Stimulated activated CD4-positive, alpha-beta T cell treated with anti-CD3 and anti-CD28 coated beads, Interleukin-15, amount 100 ng/mL, for 1 hour (primary cell): Measurements from ENCODE around the gene POLR3F.
"Not testable (repeated sequence)": the region's sequence is repeated elsewhere in the genome, so short reads cannot be mapped to it uniquely, and the experiment has no call there.

ENCODE experiments used
- DNase-seq, 2 donors: peaks; one replicate each; pipeline ENCODE4 v3.0.0-alpha.2; 2020; ENCODE audit warnings: low read depth in 1 of 2, low spot score in 1 of 2

Gene POLR3F

GRCh38 chr20:18466894-18467730 lies at the start of gene POLR3F, which contains the start of gene DZANK1:
TSS of gene POLR3F (plus strand) at chr20:18467390. CDS start at chr20:18467507, 117 bp downstream.
TSS of gene DZANK1 (minus strand) at chr20:18467030. CDS start at chr20:18465358, 1,672 bp downstream.
- peak; percentile 84 to 88 for DNase-seq

GRCh38 chr20:18421608-18422007 lies 45.6 kb upstream of the POLR3F start:
- no peak for DNase-seq

- DNase-seq: no peak
Observed at GRCh38 chr20:18427214-18427613, 40.0 kb upstream of the POLR3F start.

- DNase-seq: no peak
Observed at GRCh38 chr20:18428490-18429173, 38.6 kb upstream of the POLR3F start.

- no peak for DNase-seq
Observed at GRCh38 chr20:18430172-18430826, 36.9 kb upstream of the POLR3F start.

GRCh38 chr20:18431206-18431605 lies 36.0 kb upstream of the POLR3F start:
- DNase-seq: no peak

GRCh38 chr20:18436847-18437246 lies 30.3 kb upstream of the POLR3F start:
- DNase-seq: no peak

GRCh38 chr20:18440403-18440802 lies 26.8 kb upstream of the POLR3F start:
- no peak for DNase-seq

- DNase-seq: no peak
Observed at GRCh38 chr20:18443886-18444285, 23.3 kb upstream of the POLR3F start.

- no peak for DNase-seq
Observed at GRCh38 chr20:18456600-18456999, 10.6 kb upstream of the POLR3F start.

- DNase-seq: no peak
Observed at GRCh38 chr20:18465536-18466200, 1.5 kb upstream of the POLR3F start.

- DNase-seq: no peak
Observed at GRCh38 chr20:18466574-18466893, 656 bp upstream of the POLR3F start.

- no peak for DNase-seq
Observed at GRCh38 chr20:18477218-18477617, 10.0 kb downstream of the POLR3F start.

GRCh38 chr20:18477821-18478220 lies 10.6 kb downstream of the POLR3F start:
- no peak for DNase-seq

- DNase-seq: no peak
Observed at GRCh38 chr20:18481596-18481995, 14.4 kb downstream of the POLR3F start.

- no peak for DNase-seq
Observed at GRCh38 chr20:18488301-18488700, 21.1 kb downstream of the POLR3F start.

GRCh38 chr20:18496042-18496441 lies 28.9 kb downstream of the POLR3F start:
- DNase-seq: no peak

- DNase-seq: peak; percentile 40 to 64
Observed at GRCh38 chr20:18496740-18497592, 29.8 kb downstream of the POLR3F start, which contains the start of gene RBBP9. TSS of gene RBBP9 (minus strand) at chr20:18497225. CDS start at chr20:18497167, 58 bp downstream.

GRCh38 chr20:18497603-18498002 lies 30.4 kb downstream of the POLR3F start:
- no peak for DNase-seq

GRCh38 chr20:18501672-18502071 lies 34.5 kb downstream of the POLR3F start:
- DNase-seq: not testable (repeated sequence)
